Measurements from ENCODE around the gene FAHD1. TPM values are rescaled to one million over a fixed set of nuclear protein-coding genes. Genes with fewer than 3 reads are reported as not detected.

FAHD1 gene
- polyA plus RNA-seq, 1 donor from 2014 or later: 73.5 TPM

- H4K20me1 ChIP-seq (ENCODE audit: insufficient read depth): no peaks in the 10 kb centered on the region
- no peaks in the 10 kb centered on the region for H3K79me2 ChIP-seq (replicated peaks; ENCODE audit: insufficient read depth, low read length)
- no peaks in the 10 kb centered on the region for H3F3A ChIP-seq (ENCODE audit: insufficient read depth, low read length, poor library complexity, severe bottlenecking)
- H3K4me2 ChIP-seq (ENCODE audit: low read length): no peak overlapping the region
- no peaks in the 10 kb centered on the region for H3K9me2 ChIP-seq (ENCODE audit: insufficient read depth, low read length)
- no peak overlapping the region for H2AFZ ChIP-seq (ENCODE audit: low read depth, low read length)
- H3K36me3 ChIP-seq (ENCODE audit: insufficient read depth, low read length): no peaks in the 10 kb centered on the region
- no peak for TF ChIP-seq EZH2 (IDR thresholded peaks at IDR 0.05; ENCODE audit: borderline replicate concordance, insufficient read depth, low read length, poor library complexity, severe bottlenecking)
- no peak for TF ChIP-seq POLR2AphosphoS5 (IDR thresholded peaks at IDR 0.05)
- TF ChIP-seq, protein P1, sequence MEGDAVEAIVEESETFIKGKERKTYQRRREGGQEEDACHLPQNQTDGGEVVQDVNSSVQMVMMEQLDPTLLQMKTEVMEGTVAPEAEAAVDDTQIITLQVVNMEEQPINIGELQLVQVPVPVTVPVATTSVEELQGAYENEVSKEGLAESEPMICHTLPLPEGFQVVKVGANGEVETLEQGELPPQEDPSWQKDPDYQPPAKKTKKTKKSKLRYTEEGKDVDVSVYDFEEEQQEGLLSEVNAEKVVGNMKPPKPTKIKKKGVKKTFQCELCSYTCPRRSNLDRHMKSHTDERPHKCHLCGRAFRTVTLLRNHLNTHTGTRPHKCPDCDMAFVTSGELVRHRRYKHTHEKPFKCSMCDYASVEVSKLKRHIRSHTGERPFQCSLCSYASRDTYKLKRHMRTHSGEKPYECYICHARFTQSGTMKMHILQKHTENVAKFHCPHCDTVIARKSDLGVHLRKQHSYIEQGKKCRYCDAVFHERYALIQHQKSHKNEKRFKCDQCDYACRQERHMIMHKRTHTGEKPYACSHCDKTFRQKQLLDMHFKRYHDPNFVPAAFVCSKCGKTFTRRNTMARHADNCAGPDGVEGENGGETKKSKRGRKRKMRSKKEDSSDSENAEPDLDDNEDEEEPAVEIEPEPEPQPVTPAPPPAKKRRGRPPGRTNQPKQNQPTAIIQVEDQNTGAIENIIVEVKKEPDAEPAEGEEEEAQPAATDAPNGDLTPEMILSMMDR (IDR thresholded peaks at IDR 0.05; ENCODE audit: poor library complexity, severe bottlenecking): peak; percentile 68
- TF ChIP-seq RAD21 (conservative IDR thresholded peaks at IDR 0.05): peak; percentile 75
- no peak for TF ChIP-seq EP300 (conservative IDR thresholded peaks at IDR 0.05; ENCODE audit: poor library complexity, severe bottlenecking)
- TF ChIP-seq REST (IDR thresholded peaks at IDR 0.05; ENCODE audit: borderline replicate concordance): no peak
- TF ChIP-seq SMC3 (conservative IDR thresholded peaks at IDR 0.05; ENCODE audit: poor library complexity): peak; percentile 66
- no peak overlapping the region for H3K9ac ChIP-seq (ENCODE audit: low read length)
- no peaks in the 10 kb centered on the region for H3K9me3 ChIP-seq (ENCODE audit: low read length)
- H3K4me3 ChIP-seq (ENCODE audit: low read length): no peak overlapping the region
- H3K27ac ChIP-seq (ENCODE audit: low read length): no peak overlapping the region
- peaks cover 43% of the 10 kb centered on the region for H3K27me3 ChIP-seq (ENCODE audit: insufficient read depth, low read depth, low read length)
Observed at GRCh38 chr16:1863681-1864460, 36.9 kb downstream of the FAHD1 start.

- Histone ChIP-seq H3K79me2 (replicated peaks; ENCODE audit: insufficient read depth, low read length) (no peaks in the 10 kb centered on the region), H3K4me2 (ENCODE audit: low read length) (no peak overlapping the region), H3K36me3 (ENCODE audit: insufficient read depth, low read length) (no peaks in the 10 kb centered on the region), H4K20me1 (ENCODE audit: insufficient read depth) (no peaks in the 10 kb centered on the region), H3K9me2 (ENCODE audit: insufficient read depth, low read length) (no peaks in the 10 kb centered on the region), H3K27ac (ENCODE audit: low read length) (no peak overlapping the region), H2AFZ (ENCODE audit: low read depth, low read length) (no peak overlapping the region), H3K9me3 (ENCODE audit: low read length) (no peaks in the 10 kb centered on the region), H3K4me3 (ENCODE audit: low read length) (no peak overlapping the region), H3K9ac (ENCODE audit: low read length) (no peak overlapping the region), H3F3A (ENCODE audit: insufficient read depth, low read length, poor library complexity, severe bottlenecking) (no peaks in the 10 kb centered on the region), H3K27me3 (ENCODE audit: insufficient read depth, low read depth, low read length) (peaks cover 22% of the 10 kb centered on the region)
- TF ChIP-seq REST (IDR thresholded peaks at IDR 0.05; ENCODE audit: borderline replicate concordance) (no peak), SMC3 (conservative IDR thresholded peaks at IDR 0.05; ENCODE audit: poor library complexity) (no peak), MXI1 (conservative IDR thresholded peaks at IDR 0.05; ENCODE audit: poor library complexity, severe bottlenecking) (no peak), POLR2AphosphoS5 (IDR thresholded peaks at IDR 0.05) (no peak), TAF1 (IDR thresholded peaks at IDR 0.05; ENCODE audit: low read depth) (no peak), EP300 (conservative IDR thresholded peaks at IDR 0.05; ENCODE audit: poor library complexity, severe bottlenecking) (no peak), EZH2 (IDR thresholded peaks at IDR 0.05; ENCODE audit: borderline replicate concordance, insufficient read depth, low read length, poor library complexity, severe bottlenecking) (no peak), RAD21 (conservative IDR thresholded peaks at IDR 0.05) (no peak)
- TF ChIP-seq, protein P1 (IDR thresholded peaks at IDR 0.05; ENCODE audit: poor library complexity, severe bottlenecking): no peak
Observed at GRCh38 chr16:1865902-1866690, 39.1 kb downstream of the FAHD1 start.

All from neural cell (in vitro differentiated cells).